Neural cell (in vitro differentiated cells): Measurements from ENCODE around the gene CEP162. TPM values are rescaled to one million over a fixed set of nuclear protein-coding genes. Genes with fewer than 3 reads are reported as not detected.

Experiments
- H2AFZ ChIP-seq: fragments of 200-600, 300-800 bp; sonication (generic), shearing (Covaris generic); 2 replicates; pipeline ENCODE4 v1.6.0; 2014; ENCODE audit warnings: low read depth, mild to moderate bottlenecking, antibody characterized with exemption, low read length, moderate library complexity
- H3F3A ChIP-seq: fragments of 200-600 bp; shearing (Covaris generic); 2 replicates; pipeline ENCODE4 v1.6.1; 2016; ENCODE audit warnings: mild to moderate bottlenecking, moderate library complexity, mixed read lengths, antibody characterized with exemption, low read length; ENCODE audit not compliant: insufficient read depth, poor library complexity, severe bottlenecking
- H3K27ac ChIP-seq: fragments of 200-600, 300-800 bp; sonication (generic), shearing (Covaris generic); 2 replicates; pipeline ENCODE4 v1.5.1; 2014; ENCODE audit warnings: mild to moderate bottlenecking, low read length, moderate library complexity
- H3K27me3 ChIP-seq: fragments of 300-800, 200-600 bp; sonication (generic), shearing (Covaris generic); 2 replicates; pipeline ENCODE4 v1.6.0; 2014; ENCODE audit warnings: mild to moderate bottlenecking, low read depth, low read length, moderate library complexity; ENCODE audit not compliant: insufficient read depth
- H3K36me3 ChIP-seq: fragments of 300-800, 200-600 bp; sonication (generic), shearing (Covaris generic); 2 replicates; pipeline ENCODE4 v1.5.1; 2014; ENCODE audit warnings: mild to moderate bottlenecking, antibody characterized with exemption, low read length, moderate library complexity; ENCODE audit not compliant: insufficient read depth
- H3K4me2 ChIP-seq: fragments of 300-800, 200-600 bp; sonication (generic), shearing (Covaris generic); 2 replicates; pipeline ENCODE4 v1.6.0; 2014; ENCODE audit warnings: mild to moderate bottlenecking, low read length
- H3K4me3 ChIP-seq: fragments of 300-800, 200-600 bp; sonication (generic), shearing (Covaris generic); 2 replicates; pipeline ENCODE4 v1.5.1; 2014; ENCODE audit warnings: mild to moderate bottlenecking, low read length, moderate library complexity
- H3K79me2 ChIP-seq: fragments of 200-600 bp; shearing (Covaris generic); replicated peaks from 2 replicates; pipeline ENCODE4 v1.6.0; 2014; ENCODE audit warnings: mild to moderate bottlenecking, low read length, moderate library complexity; ENCODE audit not compliant: insufficient read depth
- H3K9ac ChIP-seq: fragments of 300-800, 200-600 bp; sonication (generic), shearing (Covaris generic); 2 replicates; pipeline ENCODE4 v1.6.1; 2016; ENCODE audit warnings: mild to moderate bottlenecking, low read length, mixed read lengths
- H3K9me2 ChIP-seq: fragments of 200-600 bp; shearing (Covaris generic); 2 replicates; pipeline ENCODE4 v1.6.1; 2016; ENCODE audit warnings: mild to moderate bottlenecking, low read length, mixed read lengths; ENCODE audit not compliant: insufficient read depth
- H3K9me3 ChIP-seq: fragments of 200-600, 300-800 bp; sonication (generic), shearing (Covaris generic); 2 replicates; pipeline ENCODE4 v1.6.1; 2016; ENCODE audit warnings: mild to moderate bottlenecking, mixed run types, low read length, moderate library complexity, mixed read lengths
- H4K20me1 ChIP-seq: fragments of 200-600 bp; shearing (Covaris generic); 2 replicates; pipeline ENCODE4 v1.6.1; 2016; ENCODE audit warnings: mild to moderate bottlenecking, mixed run types; ENCODE audit not compliant: insufficient read depth
- CTCF ChIP-seq: fragments of 450-650 bp; IDR thresholded peaks from 2 replicates; pipeline ENCODE4 v1.5.1; 2014; ENCODE audit warnings: antibody characterized with exemption, mild to moderate bottlenecking, moderate library complexity; ENCODE audit not compliant: poor library complexity, severe bottlenecking
- EP300 ChIP-seq: fragments of 450-650 bp; conservative IDR thresholded peaks from 2 replicates; pipeline ENCODE4 v1.6.1; 2014; ENCODE audit warnings: antibody characterized with exemption, mild to moderate bottlenecking, moderate library complexity; ENCODE audit not compliant: poor library complexity, severe bottlenecking
- EZH2 ChIP-seq: fragments of 200-600, 300-800 bp; shearing (Covaris generic), sonication (generic); IDR thresholded peaks from 2 replicates; pipeline ENCODE4 v1.6.1; 2014; ENCODE audit warnings: antibody characterized with exemption, low read length, borderline replicate concordance, mild to moderate bottlenecking; ENCODE audit not compliant: insufficient read depth, poor library complexity, severe bottlenecking
- MXI1 ChIP-seq: fragments of 450-650 bp; conservative IDR thresholded peaks from 2 replicates; pipeline ENCODE4 v1.6.1; 2014; ENCODE audit warnings: antibody characterized with exemption, mild to moderate bottlenecking; ENCODE audit not compliant: poor library complexity, severe bottlenecking
- POLR2AphosphoS5 ChIP-seq: IDR thresholded peaks from 2 replicates; pipeline ENCODE4 v1.6.1; 2012
- RAD21 ChIP-seq: fragments of 450-650 bp; conservative IDR thresholded peaks from 2 replicates; pipeline ENCODE4 v1.6.1; 2014; ENCODE audit warnings: antibody characterized with exemption, mild to moderate bottlenecking, moderate library complexity
- REST ChIP-seq: IDR thresholded peaks from 2 replicates; pipeline ENCODE4 v1.6.1; 2012; ENCODE audit warnings: borderline replicate concordance
- SMC3 ChIP-seq: fragments of 450-650 bp; conservative IDR thresholded peaks from 2 replicates; pipeline ENCODE4 v1.6.1; 2014; ENCODE audit warnings: antibody characterized with exemption, mild to moderate bottlenecking, moderate library complexity; ENCODE audit not compliant: poor library complexity
- TAF1 ChIP-seq: IDR thresholded peaks from 2 replicates; pipeline ENCODE4 v1.6.1; 2012; ENCODE audit warnings: low read depth
- polyA plus RNA-seq: library from polyadenylated mRNA; depleted of rRNA; stranded (reverse); fragments of >200 nt; gene quantifications from 2 replicates; pipeline ENCODE4 v1.2.3, GENCODE V29; 2014

Gene CEP162
- polyA plus RNA-seq, 1 donor from 2014 or later, result 19.3 TPM

DNA sequence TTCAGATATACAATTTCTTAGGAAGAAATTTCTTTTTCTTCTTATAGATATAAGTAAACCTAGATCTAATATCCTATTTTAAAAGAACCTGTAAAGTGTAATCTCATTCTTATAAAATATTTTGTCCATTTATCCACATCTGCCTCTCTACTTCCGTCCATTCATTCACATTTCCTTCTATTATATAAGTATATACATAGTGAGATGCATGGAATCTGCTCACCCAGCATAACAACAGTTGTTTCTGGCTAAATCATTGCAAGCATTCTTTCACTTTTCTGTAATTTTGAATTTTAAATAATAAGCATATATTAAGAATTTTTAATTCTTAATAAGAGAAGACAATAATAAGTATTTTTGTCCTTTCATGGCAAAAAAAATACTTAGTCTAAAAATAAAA, 45.4 kb downstream of the CEP162 start:
- Histone ChIP-seq H3K9me2 (no peaks in the 10 kb centered on the region), H3K27ac (no peak overlapping the region), H3K4me2 (no peak overlapping the region), H4K20me1 (no peaks in the 10 kb centered on the region), H3K4me3 (no peak overlapping the region), H3F3A (no peaks in the 10 kb centered on the region), H3K9ac (no peak overlapping the region), H2AFZ (no peak overlapping the region), H3K79me2 (no peaks in the 10 kb centered on the region), H3K27me3 (no peaks in the 10 kb centered on the region), H3K9me3 (no peaks in the 10 kb centered on the region), H3K36me3 (peaks cover 9% of the 10 kb centered on the region)
- no peak for TF ChIP-seq MXI1
- TF ChIP-seq POLR2AphosphoS5, result no peak
- no peak for TF ChIP-seq SMC3
- TF ChIP-seq CTCF, result no peak
- TF ChIP-seq EZH2, result no peak
- no peak for TF ChIP-seq TAF1
- TF ChIP-seq REST, result no peak
- TF ChIP-seq RAD21, result no peak
- TF ChIP-seq EP300, result no peak

GRCh38 chr6:84177241-84177640, 50.2 kb downstream of the CEP162 start:
- H3F3A ChIP-seq, result no peaks in the 10 kb centered on the region
- no peaks in the 10 kb centered on the region for H3K9me3 ChIP-seq
- no peak overlapping the region for H3K27ac ChIP-seq
- H3K79me2 ChIP-seq, result no peaks in the 10 kb centered on the region
- no peak for TF ChIP-seq POLR2AphosphoS5
- TF ChIP-seq RAD21, result no peak
- TF ChIP-seq EP300, result no peak
- TF ChIP-seq SMC3, result no peak
- TF ChIP-seq CTCF, result no peak
- TF ChIP-seq MXI1, result no peak
- no peak for TF ChIP-seq EZH2
- no peak for TF ChIP-seq REST
- no peak overlapping the region for H3K4me3 ChIP-seq
- H3K27me3 ChIP-seq, result no peaks in the 10 kb centered on the region
- H3K4me2 ChIP-seq, result no peak overlapping the region
- H3K9ac ChIP-seq, result no peak overlapping the region
- no peaks in the 10 kb centered on the region for H3K36me3 ChIP-seq
- H4K20me1 ChIP-seq, result no peaks in the 10 kb centered on the region
- no peak overlapping the region for H2AFZ ChIP-seq
- no peaks in the 10 kb centered on the region for H3K9me2 ChIP-seq
